NCI-H128 (cell line): ENCODE measurements around the gene SKIC2.
"Not testable (repeated sequence)": the region's sequence is repeated elsewhere in the genome, so short reads cannot be mapped to it uniquely, and the experiment has no call there.

Experiments
- DNase-seq: peaks from one replicate; lab custom pipeline; 2025; ENCODE audit not compliant: unreplicated experiment; lab: John Stamatoyannopoulos, UW

The SKIC2 gene

DNA sequence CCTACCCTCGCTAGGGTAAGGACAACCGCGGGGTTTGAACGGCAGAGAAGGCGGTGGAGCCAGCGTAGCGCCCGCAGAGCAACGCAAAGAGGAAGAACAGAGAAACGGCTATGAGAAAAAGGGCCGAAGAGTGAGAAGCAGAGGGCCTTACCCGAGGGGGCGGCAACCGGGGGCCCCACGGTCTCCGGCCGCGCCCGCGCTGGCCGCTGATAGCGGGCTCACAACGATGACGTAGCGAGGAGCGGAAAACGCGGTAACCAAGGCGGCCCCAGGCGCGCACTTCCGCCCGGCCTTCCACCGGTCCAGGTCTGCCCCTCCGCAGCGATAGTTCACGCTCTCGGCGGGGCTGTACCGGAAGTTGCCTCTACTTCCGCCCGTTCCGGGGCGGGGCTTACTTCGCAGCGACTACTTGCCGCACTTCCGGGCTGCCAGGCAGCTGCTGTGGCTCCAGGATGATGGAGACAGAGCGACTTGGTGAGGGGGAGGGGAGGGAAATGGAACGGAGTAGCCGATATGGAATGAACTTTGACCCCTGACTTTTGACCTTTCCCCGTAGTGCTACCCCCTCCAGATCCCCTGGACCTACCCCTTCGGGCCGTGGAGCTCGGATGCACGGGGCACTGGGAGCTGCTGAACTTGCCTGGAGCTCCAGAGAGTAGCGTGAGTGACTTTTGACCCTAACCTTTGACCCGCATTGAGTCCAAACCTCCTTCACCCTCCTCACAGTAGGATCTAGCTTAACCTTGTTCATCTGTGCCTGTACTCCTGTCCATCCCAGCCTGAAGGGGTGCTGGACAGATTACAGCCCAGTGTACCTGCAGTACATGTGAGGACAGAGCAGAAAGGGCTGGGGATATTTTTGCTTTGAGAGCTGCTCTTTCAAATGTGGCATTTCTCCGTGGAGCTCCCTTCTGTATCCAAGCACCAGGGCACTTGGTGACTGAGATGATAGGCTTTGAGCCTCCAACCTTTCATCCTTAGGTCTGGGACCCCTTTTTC, at the start of gene SKIC2, which contains the start of gene NELFE:
SKIC2 (plus strand) TSS at position 435 of the 999 bp plus-strand sequence; CDS start at position 453, 18 bp downstream.
NELFE (minus strand) TSS at position 231 of the 999 bp plus-strand sequence. CDS start 525 bp downstream, outside the sequence.
- peak; percentile 95 for DNase-seq

DNA sequence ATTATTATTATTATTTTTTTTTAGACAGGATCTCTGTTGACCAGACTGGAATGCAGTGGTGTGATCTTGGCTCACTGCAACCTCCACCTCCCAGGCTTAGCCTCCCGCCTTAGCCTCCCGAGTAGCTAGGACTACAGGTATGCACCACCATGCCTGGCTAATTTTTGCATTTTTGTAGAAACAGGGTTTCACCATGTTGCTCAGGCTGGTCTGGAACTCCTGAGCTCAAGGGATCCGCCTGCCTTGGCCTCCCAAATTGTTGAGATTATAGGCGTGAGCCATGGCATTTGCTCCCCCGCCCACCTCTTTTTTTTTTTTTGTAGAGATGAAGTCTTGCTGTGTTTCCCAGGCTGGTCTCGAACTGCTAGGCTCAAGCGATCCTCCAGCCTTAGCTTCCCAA, 49.7 kb upstream of the SKIC2 start:
- DNase-seq: not testable (repeated sequence)

DNA sequence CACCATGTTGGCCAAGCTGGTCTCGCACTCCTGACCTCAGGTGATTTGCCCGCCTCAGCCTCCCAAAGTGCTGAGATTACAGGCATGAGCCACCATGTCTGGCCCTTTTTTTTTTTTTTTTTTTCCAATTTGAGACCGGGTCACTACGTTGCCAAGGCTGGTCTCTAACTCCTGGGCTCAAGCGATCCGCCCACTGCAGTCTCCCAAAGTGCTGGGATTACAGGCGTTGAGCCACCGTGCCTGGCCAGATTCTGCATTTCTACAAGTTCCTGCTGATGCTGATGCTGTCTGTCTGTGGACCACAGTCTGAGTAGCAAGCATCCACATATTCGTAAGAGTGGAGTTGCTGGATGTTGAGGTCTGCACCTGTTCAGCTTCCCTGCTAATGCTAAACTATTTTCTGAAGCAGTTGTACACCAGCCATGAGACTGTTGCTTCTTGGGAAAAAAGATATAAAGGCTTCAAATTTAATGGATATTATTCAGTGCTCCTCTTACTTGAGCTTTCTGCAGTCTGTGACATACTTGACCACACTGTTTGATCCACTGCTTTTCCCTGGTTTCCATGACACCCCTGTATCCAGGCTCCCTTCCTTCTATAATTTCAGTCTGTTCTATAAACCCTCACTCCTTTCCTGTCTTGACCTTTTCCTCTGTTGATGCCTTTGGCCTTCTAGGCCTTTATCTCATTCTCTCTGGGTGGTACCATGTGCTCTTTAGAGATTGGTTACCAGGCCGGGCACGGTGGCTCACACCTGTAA, 47.0 kb upstream of the SKIC2 start:
- no peak for DNase-seq

DNA sequence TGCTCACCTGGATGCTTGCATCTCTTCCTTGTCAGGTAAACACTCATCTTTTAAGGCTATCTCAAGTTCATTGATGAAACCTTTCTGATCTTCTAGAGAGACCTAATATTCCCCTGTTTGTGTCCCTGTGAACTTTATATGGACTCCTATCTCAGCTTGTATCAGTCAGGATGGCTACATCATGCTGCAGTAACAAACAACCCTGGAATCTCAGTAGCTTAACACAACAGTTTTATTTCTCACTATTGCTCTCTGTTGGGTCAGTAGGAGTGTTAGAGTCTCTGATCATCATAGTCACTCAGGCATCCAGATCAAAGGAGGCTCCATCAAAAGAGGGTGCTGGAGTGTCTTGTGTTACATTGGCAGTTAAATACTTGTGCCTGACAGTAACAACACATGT, 43.6 kb upstream of the SKIC2 start:
- no peak for DNase-seq

DNA sequence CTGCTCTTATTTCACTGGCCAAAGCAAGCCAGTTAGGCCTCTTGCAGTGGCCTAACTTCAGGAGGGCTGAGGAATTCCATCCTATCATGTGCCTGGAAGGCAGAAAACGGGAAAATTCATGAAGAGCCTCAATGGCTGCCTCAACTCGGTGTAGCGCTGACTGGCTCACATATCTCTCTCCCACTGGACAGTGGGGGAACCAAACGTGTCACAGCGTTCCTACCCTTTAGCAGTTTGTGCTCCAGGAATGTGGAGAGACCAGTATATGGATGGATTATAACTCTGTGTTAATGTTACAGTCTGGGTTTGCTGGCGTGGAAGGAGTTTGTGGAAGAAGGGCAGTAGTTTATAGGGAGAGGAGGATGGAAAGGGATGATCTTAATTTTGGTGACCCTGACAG, 43.2 kb upstream of the SKIC2 start:
- DNase-seq: no peak

DNA sequence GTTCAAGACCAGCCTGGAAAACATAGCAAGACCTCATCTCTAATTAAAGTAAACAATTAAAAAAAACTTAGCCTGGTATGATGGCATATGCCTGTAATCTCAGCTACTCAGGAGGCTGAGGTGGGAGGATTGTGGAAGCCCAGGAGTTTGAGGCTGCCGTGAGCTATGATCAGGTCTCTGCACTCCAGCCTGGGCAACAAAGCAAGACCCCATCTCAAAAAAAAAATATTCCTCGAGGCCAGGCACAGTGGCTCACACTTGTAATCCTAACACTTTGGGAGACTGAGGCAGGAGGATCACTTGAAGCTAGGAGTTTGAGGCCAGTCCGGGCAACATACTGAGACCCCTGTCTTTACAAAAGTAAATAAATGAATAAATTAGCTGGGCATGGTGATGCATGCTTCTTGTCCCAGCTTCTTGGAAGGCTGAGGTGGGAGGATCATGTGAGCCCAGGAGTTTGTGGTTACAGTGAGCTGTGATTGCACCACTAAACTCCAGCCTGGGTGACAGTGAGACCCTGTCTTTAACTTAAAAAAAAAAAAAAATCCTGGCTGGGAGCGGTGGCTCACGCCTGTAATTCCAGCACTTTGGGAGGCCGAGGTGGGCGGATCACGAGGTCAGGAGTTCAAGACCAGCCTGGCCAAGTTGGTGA, 40.8 kb upstream of the SKIC2 start:
- no peak for DNase-seq

DNA sequence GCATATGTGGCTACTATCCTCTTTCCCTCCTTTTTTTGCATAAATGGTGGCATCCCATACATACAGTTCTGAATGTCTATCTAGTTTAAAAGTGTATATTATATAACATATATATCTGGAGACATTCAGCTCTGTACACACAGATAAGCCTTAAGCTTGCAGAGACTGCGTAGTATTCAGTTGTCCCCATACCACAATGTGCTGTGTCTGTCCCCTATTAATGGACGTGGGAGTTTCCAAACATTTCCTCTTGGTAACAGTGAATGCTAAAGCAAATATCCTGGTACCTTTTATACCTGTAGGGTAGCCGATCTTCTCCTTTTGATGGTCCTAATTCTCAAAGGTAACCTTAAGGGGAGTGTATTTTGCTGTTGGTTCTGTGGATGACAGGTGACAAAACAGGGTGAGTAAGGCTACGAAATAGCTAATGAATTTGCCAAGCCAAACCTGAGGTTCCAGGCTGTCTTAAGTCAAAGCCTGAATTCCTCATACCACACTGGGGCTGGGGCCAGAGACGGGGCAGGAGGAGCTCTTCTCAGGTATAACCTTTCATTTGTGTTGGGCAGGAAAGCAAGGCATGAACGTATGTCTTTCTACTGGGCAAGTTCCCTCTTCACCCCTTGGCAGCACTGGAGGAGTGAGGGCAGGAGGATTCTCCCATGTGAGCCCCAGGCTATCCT, 39.2 kb upstream of the SKIC2 start:
- DNase-seq: no peak

DNA sequence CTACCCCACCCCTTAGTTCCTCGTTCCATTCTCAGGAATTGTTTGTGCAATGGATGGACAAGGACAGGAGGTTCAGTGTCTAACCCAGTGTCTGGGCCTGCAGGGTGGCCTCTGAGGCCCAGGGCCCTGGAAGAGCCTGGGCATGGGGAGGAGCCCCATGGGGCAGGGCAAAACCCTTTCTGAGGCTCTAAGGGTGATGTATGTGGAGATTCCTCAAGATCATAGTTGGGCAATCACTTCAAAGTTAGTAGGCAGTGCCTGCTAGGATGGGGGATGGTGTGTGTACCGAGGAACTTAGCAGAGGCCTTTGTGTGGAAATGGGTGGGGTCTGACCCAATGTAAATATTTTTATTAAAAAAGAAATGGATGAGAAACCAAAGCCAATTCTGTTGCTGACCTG, 38.2 kb upstream of the SKIC2 start:
- no peak for DNase-seq

DNA sequence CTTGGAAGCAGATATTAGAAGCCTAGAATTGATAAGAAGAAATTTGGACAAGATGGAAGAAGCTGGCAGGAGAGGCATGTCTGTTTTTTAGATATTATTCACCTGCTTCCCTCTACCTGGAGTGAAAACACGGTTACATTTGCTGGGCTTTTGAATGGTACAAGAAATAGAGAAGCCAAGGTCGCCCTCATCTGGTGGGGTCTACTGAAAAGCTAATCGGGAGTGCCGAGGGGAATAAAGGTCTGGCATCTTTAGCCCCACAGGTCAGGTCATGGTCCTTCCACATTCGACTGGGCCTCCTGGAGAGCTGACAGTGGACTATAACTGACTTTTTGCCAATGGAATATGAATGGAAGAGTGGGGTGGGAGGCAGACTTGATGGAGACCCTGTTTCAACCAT, 36.0 kb upstream of the SKIC2 start:
- DNase-seq: no peak

DNA sequence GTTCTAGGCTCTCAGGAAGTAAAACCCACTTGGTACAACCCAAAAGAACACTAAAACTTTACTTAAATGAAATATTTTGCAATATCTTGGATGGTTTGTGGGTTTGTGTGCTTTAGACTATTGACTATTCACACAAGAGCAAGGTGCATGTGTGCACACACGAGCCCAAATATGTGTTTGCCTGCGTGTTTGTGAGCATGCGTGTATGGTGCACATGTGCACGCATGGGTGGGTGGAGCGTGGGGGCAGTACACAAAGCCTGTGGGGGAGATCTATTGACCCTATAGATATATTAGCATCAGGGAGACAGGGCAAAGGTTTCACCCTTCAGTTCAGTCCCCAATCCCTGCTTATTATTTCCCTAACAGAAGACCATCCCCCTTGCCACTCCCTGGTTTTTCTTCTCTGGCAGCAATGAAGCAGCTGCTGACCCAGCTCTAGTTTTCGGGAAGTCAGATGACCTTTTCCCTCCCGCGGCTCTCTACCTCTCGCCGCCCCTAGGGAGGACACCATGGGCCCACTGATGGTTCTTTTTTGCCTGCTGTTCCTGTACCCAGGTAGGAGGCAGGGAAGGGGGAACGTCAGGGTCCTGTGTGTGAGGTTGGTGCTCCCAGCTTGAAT, 31.6 kb upstream of the SKIC2 start, which contains the start of gene C2:
C2 (plus strand) TSS at position 476 of the 621 bp plus-strand sequence; CDS start at position 512, 36 bp downstream.
- no peak for DNase-seq

DNA sequence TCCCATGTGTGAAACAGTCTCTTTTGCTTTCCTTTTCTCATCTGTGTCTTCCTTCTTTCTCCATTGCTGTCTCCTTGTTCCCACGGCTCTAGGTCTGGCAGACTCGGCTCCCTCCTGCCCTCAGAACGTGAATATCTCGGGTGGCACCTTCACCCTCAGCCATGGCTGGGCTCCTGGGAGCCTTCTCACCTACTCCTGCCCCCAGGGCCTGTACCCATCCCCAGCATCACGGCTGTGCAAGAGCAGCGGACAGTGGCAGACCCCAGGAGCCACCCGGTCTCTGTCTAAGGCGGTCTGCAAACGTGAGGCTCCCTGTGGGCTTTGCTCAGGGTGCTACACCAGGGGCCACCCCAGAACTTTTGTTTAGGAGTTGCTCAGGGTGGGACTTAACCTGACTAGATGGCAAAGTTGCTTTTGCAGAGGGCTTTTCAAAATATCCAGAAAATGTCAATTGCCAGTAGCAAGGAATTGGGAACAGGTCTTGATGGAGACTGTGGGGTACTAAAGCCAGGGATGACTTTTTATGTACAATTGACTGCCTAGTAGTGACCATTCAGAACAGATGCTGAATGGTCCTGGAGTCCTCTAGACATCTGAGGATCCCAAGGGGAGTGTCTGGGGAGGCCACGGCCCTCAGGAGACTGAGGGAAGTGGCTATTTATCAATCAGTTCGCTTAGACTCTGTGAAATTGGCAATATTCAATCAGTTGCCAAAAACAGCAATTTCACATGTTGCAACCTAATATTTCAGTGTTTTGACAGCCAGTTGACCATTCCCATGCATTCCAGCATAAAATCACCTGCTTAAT, 30.9 kb upstream of the SKIC2 start:
- no peak for DNase-seq

DNA sequence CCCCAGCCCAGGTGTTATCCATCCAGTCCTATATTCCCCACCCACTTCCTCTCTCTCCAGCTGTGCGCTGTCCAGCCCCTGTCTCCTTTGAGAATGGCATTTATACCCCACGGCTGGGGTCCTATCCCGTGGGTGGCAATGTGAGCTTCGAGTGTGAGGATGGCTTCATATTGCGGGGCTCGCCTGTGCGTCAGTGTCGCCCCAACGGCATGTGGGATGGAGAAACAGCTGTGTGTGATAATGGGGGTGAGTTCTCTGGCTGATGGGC, 30.4 kb upstream of the SKIC2 start:
- DNase-seq: no peak

DNA sequence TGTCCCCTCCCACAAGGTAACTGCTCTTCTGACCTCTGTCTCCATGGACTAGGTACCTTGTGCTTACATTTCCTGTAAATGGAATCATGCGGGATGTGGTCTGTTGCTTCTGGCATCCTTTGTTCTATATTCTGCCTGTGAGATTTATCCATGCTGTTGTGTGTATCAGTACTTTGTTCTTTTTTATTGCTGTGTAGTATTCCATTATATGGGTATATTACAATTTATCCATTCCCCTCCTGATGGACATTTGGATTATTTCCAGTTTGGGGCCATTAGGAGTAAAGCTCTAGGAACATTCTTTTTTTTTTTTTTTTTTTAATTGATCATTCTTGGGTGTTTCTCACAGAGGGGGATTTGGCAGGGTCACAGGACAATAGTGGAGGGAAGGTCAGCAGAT, 28.0 kb upstream of the SKIC2 start:
- no peak for DNase-seq

DNA sequence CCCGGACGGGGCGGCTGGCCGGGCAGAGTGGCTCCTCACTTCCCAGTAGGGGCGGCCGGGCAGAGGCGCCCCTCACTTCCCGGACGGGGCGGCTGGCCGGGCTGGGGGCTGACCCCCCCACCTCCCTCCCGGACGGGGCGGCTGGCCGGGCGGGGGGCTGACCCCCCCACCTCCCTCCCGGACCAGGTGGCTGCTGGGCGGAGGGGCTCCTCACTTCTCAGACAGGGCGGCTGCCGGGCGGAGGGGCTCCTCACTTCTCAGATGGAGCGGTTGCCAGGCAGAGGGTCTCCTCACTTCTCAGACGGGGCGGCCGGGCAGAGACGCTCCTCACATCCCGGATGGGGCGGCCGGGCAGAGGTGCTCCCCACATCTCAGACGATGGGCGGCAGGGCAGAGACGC, 26.8 kb upstream of the SKIC2 start:
- not testable (repeated sequence) for DNase-seq

DNA sequence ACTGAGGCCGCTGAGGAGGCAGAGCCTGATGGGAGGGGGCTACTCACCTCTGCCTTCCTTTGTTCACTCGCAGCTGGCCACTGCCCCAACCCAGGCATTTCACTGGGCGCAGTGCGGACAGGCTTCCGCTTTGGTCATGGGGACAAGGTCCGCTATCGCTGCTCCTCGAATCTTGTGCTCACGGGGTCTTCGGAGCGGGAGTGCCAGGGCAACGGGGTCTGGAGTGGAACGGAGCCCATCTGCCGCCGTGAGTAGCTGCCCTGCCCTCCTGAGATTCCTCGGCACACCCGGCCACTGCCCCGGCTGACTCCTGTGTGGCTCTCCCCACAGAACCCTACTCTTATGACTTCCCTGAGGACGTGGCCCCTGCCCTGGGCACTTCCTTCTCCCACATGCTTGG, 25.4 kb upstream of the SKIC2 start:
- DNase-seq: no peak

DNA sequence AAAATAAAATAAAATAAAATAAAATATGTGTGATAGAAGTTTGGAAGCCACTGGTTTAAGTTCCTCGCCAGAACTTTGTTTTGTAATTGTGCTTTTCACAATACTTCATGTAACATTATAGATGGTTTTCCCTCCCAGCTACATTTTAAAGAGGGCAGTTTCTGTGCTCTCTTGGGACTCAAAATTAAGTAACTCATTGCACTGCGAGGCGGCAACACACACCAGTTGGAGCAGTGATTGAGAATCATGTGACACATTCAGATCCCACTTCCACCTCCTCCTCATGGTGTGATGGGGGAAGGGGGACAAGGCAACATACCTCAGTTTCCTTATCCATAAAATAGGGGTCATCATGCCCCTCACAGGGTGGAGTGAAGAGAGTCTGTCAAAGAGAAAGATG, 24.0 kb upstream of the SKIC2 start:
- DNase-seq: no peak

DNA sequence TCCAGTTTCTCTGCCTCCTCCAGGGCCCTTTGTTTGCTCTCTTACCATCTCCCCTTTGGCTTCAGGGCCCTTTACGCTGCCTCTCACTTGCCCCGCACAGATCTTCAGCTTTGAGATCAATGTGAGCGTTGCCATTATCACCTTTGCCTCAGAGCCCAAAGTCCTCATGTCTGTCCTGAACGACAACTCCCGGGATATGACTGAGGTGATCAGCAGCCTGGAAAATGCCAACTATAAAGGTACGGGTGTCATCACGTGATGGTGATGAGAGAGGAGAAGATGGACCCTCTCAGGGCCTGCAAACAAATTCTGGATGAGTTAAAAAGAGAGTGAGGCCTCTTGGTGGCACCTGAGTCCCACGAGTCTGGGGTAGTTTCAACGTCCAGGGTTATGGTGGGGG, 23.2 kb upstream of the SKIC2 start:
- no peak for DNase-seq

DNA sequence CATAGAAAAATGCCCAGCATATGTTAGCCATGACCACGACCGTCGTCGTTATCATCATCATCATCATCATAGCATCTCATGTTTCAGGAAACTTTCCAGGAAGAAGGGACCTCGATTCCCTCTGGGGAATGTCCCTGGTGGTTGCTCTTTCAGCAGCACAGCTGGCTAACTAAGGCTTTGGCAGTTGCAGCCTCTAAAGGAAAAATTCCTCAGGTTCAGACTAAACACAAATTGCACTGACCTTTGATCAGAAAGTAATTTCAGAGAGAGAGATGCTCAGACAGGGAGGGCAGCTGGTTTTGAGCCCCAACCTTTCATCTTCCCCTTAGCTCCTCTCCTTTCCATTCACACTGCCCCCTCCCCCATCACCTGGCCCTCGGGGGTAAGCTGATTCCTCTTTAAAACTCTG, 18.7 kb upstream of the SKIC2 start:
- DNase-seq: no peak

DNA sequence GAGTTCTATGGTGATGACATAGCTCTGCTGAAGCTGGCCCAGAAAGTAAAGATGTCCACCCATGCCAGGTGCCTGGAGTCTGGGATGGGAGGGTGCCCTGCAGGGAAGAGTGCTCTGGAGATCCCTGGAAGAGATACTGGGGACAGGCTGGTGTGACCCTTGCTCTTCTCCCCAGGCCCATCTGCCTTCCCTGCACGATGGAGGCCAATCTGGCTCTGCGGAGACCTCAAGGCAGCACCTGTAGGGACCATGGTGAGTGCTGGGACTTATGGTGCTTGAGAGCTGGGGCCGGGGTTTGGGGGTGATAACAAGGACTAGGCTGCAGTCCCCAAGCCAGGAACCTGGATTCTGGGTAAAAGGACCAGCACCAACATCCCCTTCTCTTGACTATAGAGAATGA, 15.2 kb upstream of the SKIC2 start:
- no peak for DNase-seq

DNA sequence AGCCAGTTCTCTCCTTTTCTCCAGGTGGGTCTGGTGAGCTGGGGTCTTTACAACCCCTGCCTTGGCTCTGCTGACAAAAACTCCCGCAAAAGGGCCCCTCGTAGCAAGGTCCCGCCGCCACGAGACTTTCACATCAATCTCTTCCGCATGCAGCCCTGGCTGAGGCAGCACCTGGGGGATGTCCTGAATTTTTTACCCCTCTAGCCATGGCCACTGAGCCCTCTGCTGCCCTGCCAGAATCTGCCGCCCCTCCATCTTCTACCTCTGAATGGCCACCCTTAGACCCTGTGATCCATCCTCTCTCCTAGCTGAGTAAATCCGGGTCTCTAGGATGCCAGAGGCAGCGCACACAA, 13.8 kb upstream of the SKIC2 start:
- no peak for DNase-seq
